ENCODE measurements around the gene RND2. TPM values are rescaled to one million over a fixed set of nuclear protein-coding genes. Genes with fewer than 3 reads are reported as not detected.
A peak's percentile ranks its signal among the peaks of the same experiment; 100 is the strongest.
"Not testable (repeated sequence)": the region's sequence is repeated elsewhere in the genome, so short reads cannot be mapped to it uniquely, and the experiment has no call there.

RND2 gene
- total and polyA plus RNA-seq, 8 donors = 0.73 to 2.0 (median 1.7) TPM

- no peaks in the 10 kb centered on the region for H3K9me3 ChIP-seq
- H3K27me3 ChIP-seq = no peaks in the 10 kb centered on the region
- peak; percentile 76 to 97 for TF ChIP-seq CTCF (IDR thresholded peaks at IDR 0.05)
- ATAC-seq = peak; percentile 96
- peak within 1 kb of the TSS; percentile 81 to 92 for H3K27ac ChIP-seq
- H3K4me3 ChIP-seq = peak within 1 kb of the TSS; percentile 69
- H3K36me3 ChIP-seq = peaks cover 5 to 55% of the 10 kb centered on the region in 2 donors
- peak; percentile 94 to 100 (median 100) for DNase-seq
- intact Hi-C loops (cut with DNase I) = no loop called here
- peaks cover 10 to 51% of the 10 kb centered on the region in 2 donors for H3K4me1 ChIP-seq
These were observed 26.8 kb upstream of the RND2 start, which contains the start of gene RPL27 for GRCh38 chr17:42997984-42998938. Gene RPL27 (plus strand): TSS chr17:42998419. CDS start chr17:42998751, 332 bp downstream.

GRCh38 chr17:42999003-42999525 lies 26.0 kb upstream of the RND2 start:
- no peaks in the 10 kb centered on the region for H3K9me3 ChIP-seq
- ATAC-seq (no peak), DNase-seq (no peak)
- H3K4me1 ChIP-seq = peaks cover 10 to 55% of the 10 kb centered on the region in 2 donors
- intact Hi-C loops (cut with DNase I) = no loop called here
- H3K27me3 ChIP-seq = no peaks in the 10 kb centered on the region
- TF ChIP-seq CTCF (IDR thresholded peaks at IDR 0.05) = no peak
- H3K4me3 ChIP-seq = peak overlapping the region; percentile 69
- peak overlapping the region; percentile 81 to 92 for H3K27ac ChIP-seq
- peaks cover 5 to 55% of the 10 kb centered on the region in 2 donors for H3K36me3 ChIP-seq

- H3K9me3 ChIP-seq; DNase-seq; H3K27me3 ChIP-seq; ATAC-seq; intact Hi-C loops (cut with DNase I); H3K4me3 ChIP-seq: not testable (repeated sequence)
- Histone ChIP-seq H3K36me3 (peaks cover 5 to 57% of the 10 kb centered on the region in 2 donors), H3K4me1 (peaks cover 10 to 60% of the 10 kb centered on the region in 2 donors), H3K27ac (peak overlapping the region in 1 of 2 donors; percentile 73)
These were observed 24.1 kb upstream of the RND2 start for GRCh38 chr17:43000894-43001293.

GRCh38 chr17:43003542-43004172 lies 21.4 kb upstream of the RND2 start:
- ATAC-seq = no peak
- peaks cover 5 to 57% of the 10 kb centered on the region in 2 donors for H3K36me3 ChIP-seq
- peaks cover 14 to 73% of the 10 kb centered on the region in 2 donors for H3K4me1 ChIP-seq
- intact Hi-C loops (cut with DNase I) = no loop called here
- H3K9me3 ChIP-seq = no peaks in the 10 kb centered on the region
- H3K27me3 ChIP-seq = no peaks in the 10 kb centered on the region
- no peak for TF ChIP-seq CTCF (IDR thresholded peaks at IDR 0.05)
- H3K4me3 ChIP-seq = no peak overlapping the region
- H3K27ac ChIP-seq = no peak overlapping the region
- no peak for DNase-seq

- intact Hi-C loops (cut with DNase I) = no loop called here
- no peaks in the 10 kb centered on the region for H3K9me3 ChIP-seq
- peak within 1 kb of the TSS; percentile 90 to 95 for H3K27ac ChIP-seq
- H3K27me3 ChIP-seq = no peaks in the 10 kb centered on the region
- peaks cover 0 to 37% of the 10 kb centered on the region in 2 donors for H3K36me3 ChIP-seq
- ATAC-seq (peak; percentile 97), DNase-seq (peak; percentile 71 to 94 (median 90))
- TF ChIP-seq CTCF (IDR thresholded peaks at IDR 0.05) = peak in 1 of 2 donors; percentile 18
- H3K4me1 ChIP-seq = peaks cover 4 to 71% of the 10 kb centered on the region in 2 donors
- peak within 1 kb of the TSS; percentile 65 to 67 for H3K4me3 ChIP-seq
These were observed 18.1 kb upstream of the RND2 start, which contains the start of gene IFI35 for GRCh38 chr17:43006639-43007551. Gene IFI35 (plus strand): TSS chr17:43006784. CDS start chr17:43006948, 164 bp downstream.
